ENCODE data around the gene MKRN2OS. TPM values are rescaled to one million over a fixed set of nuclear protein-coding genes. Genes with fewer than 3 reads are reported as not detected.
A peak's percentile ranks its signal among the peaks of the same experiment; 100 is the strongest.

The MKRN2OS gene
- total RNA-seq, 3 donors from 2014 or later (not counting 1 experiment from before 2014, with no cell fraction given) = not detected

DNA sequence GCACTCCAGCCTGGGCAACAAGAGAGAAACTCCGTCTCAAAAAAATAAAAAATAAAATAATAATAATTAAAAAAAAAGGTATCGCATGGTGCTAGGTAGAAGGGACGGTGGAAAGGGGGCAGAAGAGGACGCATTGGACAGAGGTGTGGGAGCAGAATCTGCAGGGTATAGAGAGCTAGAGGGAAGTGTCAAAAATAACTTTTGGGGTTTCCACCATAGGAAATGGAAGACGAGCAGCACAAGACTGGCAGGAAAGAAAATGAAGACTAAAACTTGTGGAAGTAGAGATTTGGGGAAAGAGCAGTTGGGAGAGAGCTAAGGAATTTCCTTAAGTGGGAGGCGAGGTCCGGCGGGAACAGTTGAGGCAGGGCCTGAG is 11.0 kb upstream of the MKRN2OS start:
- peak overlapping the region; percentile 90 for H3K4me3 Mint-ChIP-seq
- peak overlapping the region; percentile 71 to 90 for H3K27ac Mint-ChIP-seq
- Histone ChIP-seq H3K36me3 (ENCODE audit: control insufficient read depth, insufficient read depth, low read length) (no peaks in the 10 kb centered on the region), H3K4me3 (ENCODE audit: low read length) (peak overlapping the region; percentile 70), H3K9me3 (ENCODE audit: control insufficient read depth, insufficient read depth, low read length) (no peaks in the 10 kb centered on the region), H3K4me1 (ENCODE audit: control insufficient read depth, insufficient read depth, low read length) (peaks cover 20% of the 10 kb centered on the region), H3K27me3 (ENCODE audit: control insufficient read depth, insufficient read depth, low read length) (peaks cover 18% of the 10 kb centered on the region), H3K27ac (ENCODE audit: low read length) (peak overlapping the region; percentile 40)
- H3K9me3 Mint-ChIP-seq = no peaks in the 10 kb centered on the region
- intact Hi-C loops (cut with micrococcal nuclease) = no loop called here
- ATAC-seq = no peak
- TF ChIP-seq, protein P1, sequence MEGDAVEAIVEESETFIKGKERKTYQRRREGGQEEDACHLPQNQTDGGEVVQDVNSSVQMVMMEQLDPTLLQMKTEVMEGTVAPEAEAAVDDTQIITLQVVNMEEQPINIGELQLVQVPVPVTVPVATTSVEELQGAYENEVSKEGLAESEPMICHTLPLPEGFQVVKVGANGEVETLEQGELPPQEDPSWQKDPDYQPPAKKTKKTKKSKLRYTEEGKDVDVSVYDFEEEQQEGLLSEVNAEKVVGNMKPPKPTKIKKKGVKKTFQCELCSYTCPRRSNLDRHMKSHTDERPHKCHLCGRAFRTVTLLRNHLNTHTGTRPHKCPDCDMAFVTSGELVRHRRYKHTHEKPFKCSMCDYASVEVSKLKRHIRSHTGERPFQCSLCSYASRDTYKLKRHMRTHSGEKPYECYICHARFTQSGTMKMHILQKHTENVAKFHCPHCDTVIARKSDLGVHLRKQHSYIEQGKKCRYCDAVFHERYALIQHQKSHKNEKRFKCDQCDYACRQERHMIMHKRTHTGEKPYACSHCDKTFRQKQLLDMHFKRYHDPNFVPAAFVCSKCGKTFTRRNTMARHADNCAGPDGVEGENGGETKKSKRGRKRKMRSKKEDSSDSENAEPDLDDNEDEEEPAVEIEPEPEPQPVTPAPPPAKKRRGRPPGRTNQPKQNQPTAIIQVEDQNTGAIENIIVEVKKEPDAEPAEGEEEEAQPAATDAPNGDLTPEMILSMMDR (IDR thresholded peaks at IDR 0.05) = no peak
- H3K36me3 Mint-ChIP-seq = no peaks in the 10 kb centered on the region
- DNase-seq = peak in 1 of 2 donors; percentile 45
- peaks cover 22 to 25% of the 10 kb centered on the region in 2 donors for H3K27me3 Mint-ChIP-seq (ENCODE audit: low read depth in 2 of 2)
- 2% methylated on average over 7 of the region's 8 CpGs for WGBS (ENCODE audit: insufficient coverage)
- peaks cover 58 to 61% of the 10 kb centered on the region in 2 donors for H3K4me1 Mint-ChIP-seq

DNA sequence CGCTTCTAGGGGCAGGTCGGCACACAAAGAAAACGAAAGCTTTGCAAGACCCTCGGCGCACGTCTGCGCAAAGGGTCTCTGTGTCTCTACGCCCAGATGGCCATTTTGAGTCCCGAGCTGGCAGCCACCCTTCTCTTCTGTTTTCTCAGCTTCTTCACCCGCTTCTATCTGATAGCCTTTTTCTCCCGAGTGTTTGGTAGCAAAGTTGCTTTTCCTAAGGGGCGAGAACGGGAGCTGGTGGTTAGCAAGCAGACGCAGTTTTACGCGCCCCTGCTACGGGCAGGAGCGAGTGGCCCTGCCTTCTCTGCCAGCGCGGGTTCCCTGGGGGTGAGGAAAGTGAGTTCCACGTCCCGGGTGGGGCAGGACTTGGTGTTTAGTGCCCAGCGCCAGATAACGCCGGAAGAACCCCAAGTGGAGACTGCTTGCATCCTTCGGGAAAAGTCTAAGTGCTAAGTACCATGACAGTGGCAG is 8.7 kb upstream of the MKRN2OS start:
- Histone ChIP-seq H3K4me3 (ENCODE audit: low read length) (peak overlapping the region; percentile 16), H3K4me1 (ENCODE audit: control insufficient read depth, insufficient read depth, low read length) (peaks cover 20% of the 10 kb centered on the region), H3K27me3 (ENCODE audit: control insufficient read depth, insufficient read depth, low read length) (peaks cover 20% of the 10 kb centered on the region), H3K9me3 (ENCODE audit: control insufficient read depth, insufficient read depth, low read length) (no peaks in the 10 kb centered on the region), H3K27ac (ENCODE audit: low read length) (no peak overlapping the region), H3K36me3 (ENCODE audit: control insufficient read depth, insufficient read depth, low read length) (no peaks in the 10 kb centered on the region)
- ATAC-seq (no peak), DNase-seq (peak in 1 of 2 donors; percentile 37)
- intact Hi-C loops (cut with micrococcal nuclease) = no loop called here
- peak overlapping the region; percentile 69 for H3K4me3 Mint-ChIP-seq
- TF ChIP-seq, protein P1 (IDR thresholded peaks at IDR 0.05) = no peak
- peaks cover 38 to 39% of the 10 kb centered on the region in 2 donors for H3K4me1 Mint-ChIP-seq
- H3K27me3 Mint-ChIP-seq (ENCODE audit: low read depth in 2 of 2) = peaks cover 33% of the 10 kb centered on the region in 2 donors
- no peaks in the 10 kb centered on the region for H3K9me3 Mint-ChIP-seq
- no peaks in the 10 kb centered on the region for H3K36me3 Mint-ChIP-seq
- 6% methylated on average over 26 of the region's 26 CpGs for WGBS (ENCODE audit: insufficient coverage)
- no peak overlapping the region for H3K27ac Mint-ChIP-seq

DNA sequence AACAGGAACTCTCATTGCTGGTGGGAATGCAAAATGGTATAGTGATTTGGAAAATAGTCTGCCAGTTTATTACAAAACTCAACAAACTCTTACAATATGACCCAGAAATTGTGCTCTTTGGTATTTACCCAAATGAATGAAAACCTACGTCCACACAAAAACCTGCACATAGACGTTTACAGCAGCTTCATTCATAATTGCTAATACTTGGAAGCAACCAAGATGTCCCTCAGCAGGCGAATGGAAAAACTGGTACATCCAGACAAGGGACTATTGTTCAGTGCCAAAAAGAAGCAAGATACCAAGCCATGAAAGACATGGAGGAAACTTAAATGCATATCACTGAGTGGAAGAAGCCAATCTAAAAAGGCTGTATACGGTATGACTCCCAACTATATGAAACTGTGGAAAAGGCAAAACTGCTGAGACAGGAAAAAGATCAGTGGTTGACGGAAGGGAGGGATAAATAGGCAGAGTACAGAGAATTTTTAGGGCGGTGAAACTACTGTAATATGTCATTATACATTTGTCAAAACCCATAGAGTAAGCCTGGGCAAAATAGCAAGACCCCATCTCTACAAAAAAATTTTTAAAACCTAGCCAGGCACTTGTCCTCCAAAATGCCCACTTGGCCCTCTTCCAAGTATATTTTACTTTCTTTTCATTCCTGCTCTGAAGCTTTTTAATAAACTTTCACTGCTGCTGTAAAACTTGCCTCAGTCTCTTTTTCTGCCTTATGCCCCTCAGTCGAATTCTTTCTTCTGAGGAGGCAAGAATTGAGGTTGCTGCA is 4.9 kb upstream of the MKRN2OS start:
- 90% methylated on average over 6 of the region's 7 CpGs for WGBS (ENCODE audit: insufficient coverage)
- Mint-ChIP-seq H3K4me3 (no peak overlapping the region), H3K36me3 (no peaks in the 10 kb centered on the region), H3K27ac (no peak overlapping the region), H3K4me1 (peaks cover 8% of the 10 kb centered on the region in 2 donors), H3K27me3 (ENCODE audit: low read depth in 2 of 2) (peaks cover 25 to 27% of the 10 kb centered on the region in 2 donors), H3K9me3 (no peaks in the 10 kb centered on the region)
- no peak for DNase-seq
- no peak for ATAC-seq
- no peak overlapping the region for H3K27ac ChIP-seq (ENCODE audit: low read length)
- TF ChIP-seq, protein P1 (IDR thresholded peaks at IDR 0.05) = no peak
- no peaks in the 10 kb centered on the region for H3K36me3 ChIP-seq (ENCODE audit: control insufficient read depth, insufficient read depth, low read length)
- peaks cover 6% of the 10 kb centered on the region for H3K4me1 ChIP-seq (ENCODE audit: control insufficient read depth, insufficient read depth, low read length)
- H3K4me3 ChIP-seq (ENCODE audit: low read length) = no peak overlapping the region
- peaks cover 16% of the 10 kb centered on the region for H3K27me3 ChIP-seq (ENCODE audit: control insufficient read depth, insufficient read depth, low read length)
- intact Hi-C loops (cut with micrococcal nuclease) = no loop called here
- H3K9me3 ChIP-seq (ENCODE audit: control insufficient read depth, insufficient read depth, low read length) = no peaks in the 10 kb centered on the region

Data from natural killer cell (primary cell).